Fibroblast of lung (primary cell): ENCODE results near the gene FAM162A. TPM values are rescaled to one million over a fixed set of nuclear protein-coding genes. Genes with fewer than 3 reads are reported as not detected.

ENCODE experiments used
- DNase-seq, 2 donors: peaks; one replicate each; pipeline versions ENCODE4 v3.0.0 to v3.0.0-alpha.2; 2010; ENCODE audit warnings: low read depth in 2 of 2
- H2AFZ ChIP-seq: 2 replicates; pipeline ENCODE4 v1.5.1; 2012; ENCODE audit warnings: low read length, control low read depth, inconsistent platforms
- H3K27ac ChIP-seq: 2 replicates; pipeline ENCODE4 v1.5.1; 2011; ENCODE audit warnings: low read length, control low read depth; ENCODE audit not compliant: insufficient read depth
- H3K27me3 ChIP-seq: 2 replicates; pipeline ENCODE4 v1.5.1; 2011; ENCODE audit warnings: mild to moderate bottlenecking, low read length; ENCODE audit not compliant: control insufficient read depth, insufficient read depth
- H3K36me3 ChIP-seq: 2 replicates; pipeline ENCODE4 v1.5.1; 2011; ENCODE audit warnings: low read length; ENCODE audit not compliant: control insufficient read depth, insufficient read depth
- H3K4me1 ChIP-seq: 2 replicates; pipeline ENCODE4 v1.5.1; 2011; ENCODE audit warnings: low read length; ENCODE audit not compliant: control insufficient read depth, insufficient read depth; ENCODE audit errors: extremely low read depth
- H3K4me2 ChIP-seq: 2 replicates; pipeline ENCODE4 v1.5.1; 2011; ENCODE audit warnings: low read length, control low read depth; ENCODE audit not compliant: insufficient read depth; ENCODE audit errors: extremely low read depth
- H3K4me3 ChIP-seq, 4 experiments: fragments of 200-600 bp in 1 of 4; sonication (generic) in 1 of 4; replicated peaks in 1 of 4; 2 replicates each; pipeline ENCODE4 v1.5.1; 2011 to 2016; ENCODE audit warnings: low read length in 4 of 4, low read depth in 3 of 4, mild to moderate bottlenecking in 3 of 4, control low read depth in 2 of 4, inconsistent platforms in 1 of 4, mixed read lengths in 1 of 4; ENCODE audit not compliant: insufficient read depth in 1 of 4; ENCODE audit errors: control extremely low read depth in 1 of 4
- H3K79me2 ChIP-seq: 2 replicates; pipeline ENCODE4 v1.5.1; 2012; ENCODE audit warnings: mild to moderate bottlenecking, low read length, inconsistent platforms; ENCODE audit not compliant: control insufficient read depth, insufficient read depth
- H3K9ac ChIP-seq: 2 replicates; pipeline ENCODE4 v1.5.1; 2011; ENCODE audit warnings: mild to moderate bottlenecking, low read length, control low read depth; ENCODE audit not compliant: insufficient read depth
- H3K9me3 ChIP-seq: 2 replicates; pipeline ENCODE4 v1.5.1; 2012; ENCODE audit warnings: low read depth, low read length; ENCODE audit not compliant: control insufficient read depth, insufficient read depth
- H4K20me1 ChIP-seq: 2 replicates; pipeline ENCODE4 v1.5.1; 2011; ENCODE audit warnings: low read length; ENCODE audit not compliant: control insufficient read depth, insufficient read depth; ENCODE audit errors: extremely low read depth
- CTCF ChIP-seq, 2 donors: IDR thresholded peaks in 1 of 2; conservative IDR thresholded peaks in 1 of 2; 1 replicate in 1 of 2; 2 replicates in 1 of 2; pipeline ENCODE4 v1.5.1; 2011 to 2012; ENCODE audit warnings: low read length in 2 of 2, control low read depth in 1 of 2, inconsistent platforms in 1 of 2, low read depth in 1 of 2, mild to moderate bottlenecking in 1 of 2
- EZH2 ChIP-seq: IDR thresholded peaks from 2 replicates; pipeline ENCODE4 v1.5.1; 2012; ENCODE audit warnings: low read length, control low read depth, mild to moderate bottlenecking; ENCODE audit errors: missing control alignments
- polyA plus RNA-seq, 2 donors: library from polyadenylated mRNA; depleted of rRNA in 1 of 2; stranded (reverse) in 1 of 2; unstranded in 1 of 2; fragments of >200 nt; gene quantifications; 2 replicates each; pipeline ENCODE4 v1.2.1, GENCODE V29; 2011 to 2012; ENCODE audit warnings: missing spikeins in 1 of 2
- total RNA-seq: library from RNA; depleted of rRNA; stranded (reverse); fragments of >200 nt; gene quantifications from 2 replicates; pipeline ENCODE4 v1.2.1, GENCODE V29; 2014

Gene FAM162A
- total and polyA plus RNA-seq, 2 donors (not counting 1 experiment from before 2014, with no cell fraction given) = 16.7 to 47.6 TPM

GRCh38 chr3:122396511-122396910, 12.5 kb downstream of the FAM162A start:
- no peak overlapping the region for H3K27ac ChIP-seq
- H3K27me3 ChIP-seq = no peaks in the 10 kb centered on the region
- no peak overlapping the region for H3K9ac ChIP-seq
- H3K4me1 ChIP-seq = no peaks in the 10 kb centered on the region
- H3K36me3 ChIP-seq = no peaks in the 10 kb centered on the region
- H2AFZ ChIP-seq = no peak overlapping the region
- H4K20me1 ChIP-seq = no peaks in the 10 kb centered on the region
- H3K79me2 ChIP-seq = no peaks in the 10 kb centered on the region
- H3K4me3 ChIP-seq = no peak overlapping the region
- H3K4me2 ChIP-seq = no peak overlapping the region
- DNase-seq = no peak
- no peaks in the 10 kb centered on the region for H3K9me3 ChIP-seq
- TF ChIP-seq EZH2 (no peak), CTCF (conservative IDR thresholded peaks at IDR 0.05 in 1 of 2, IDR thresholded peaks at IDR 0.05 in 1 of 2; ENCODE audit: low read depth in 1 of 2, low read length in 2 of 2) (no peak)

- peak in 1 of 2 donors; percentile 57 for DNase-seq
- H3K27me3 ChIP-seq = no peaks in the 10 kb centered on the region
- no peaks in the 10 kb centered on the region for H3K4me1 ChIP-seq
- no peak overlapping the region for H3K9ac ChIP-seq
- no peak overlapping the region for H2AFZ ChIP-seq
- no peaks in the 10 kb centered on the region for H3K79me2 ChIP-seq
- no peaks in the 10 kb centered on the region for H3K36me3 ChIP-seq
- H3K27ac ChIP-seq = no peak overlapping the region
- no peak overlapping the region for H3K4me2 ChIP-seq
- no peaks in the 10 kb centered on the region for H3K9me3 ChIP-seq
- H4K20me1 ChIP-seq = no peaks in the 10 kb centered on the region
- no peak for TF ChIP-seq CTCF (conservative IDR thresholded peaks at IDR 0.05 in 1 of 2, IDR thresholded peaks at IDR 0.05 in 1 of 2; ENCODE audit: low read depth in 1 of 2, low read length in 2 of 2)
- no peak overlapping the region for H3K4me3 ChIP-seq
Measured at GRCh38 chr3:122397201-122397600, 13.2 kb downstream of the FAM162A start.

GRCh38 chr3:122398920-122399319, 14.9 kb downstream of the FAM162A start:
- no peaks in the 10 kb centered on the region for H3K4me1 ChIP-seq
- H2AFZ ChIP-seq = no peak overlapping the region
- H3K9me3 ChIP-seq = no peaks in the 10 kb centered on the region
- no peak overlapping the region for H3K27ac ChIP-seq
- H4K20me1 ChIP-seq = no peaks in the 10 kb centered on the region
- no peaks in the 10 kb centered on the region for H3K79me2 ChIP-seq
- no peaks in the 10 kb centered on the region for H3K36me3 ChIP-seq
- no peak overlapping the region for H3K4me2 ChIP-seq
- no peak for DNase-seq
- no peak overlapping the region for H3K4me3 ChIP-seq
- no peaks in the 10 kb centered on the region for H3K27me3 ChIP-seq
- TF ChIP-seq CTCF (conservative IDR thresholded peaks at IDR 0.05 in 1 of 2, IDR thresholded peaks at IDR 0.05 in 1 of 2; ENCODE audit: low read depth in 1 of 2, low read length in 2 of 2) (no peak), EZH2 (no peak)
- H3K9ac ChIP-seq = no peak overlapping the region
